Gastrocnemius medialis (tissue), 4 donors: Measurements from ENCODE around the gene PIGB. TPM values are rescaled to one million over a fixed set of nuclear protein-coding genes. Genes with fewer than 3 reads are reported as not detected.

Experiments
- ATAC-seq, 2 donors: fragments of 150-250 bp; one replicate each; pipeline ENCODE4 v1.9.1; 2016
- DNase-seq, 2 donors: peaks; one replicate each; pipeline ENCODE4 v3.0.0-alpha.2; 2019
- H3K27ac ChIP-seq, 4 donors: fragments of 200-600 bp; sonication (generic); 1 replicate in 1 of 4; 2 replicates in 3 of 4; pipeline ENCODE4 v1.5.1; 2016 to 2018; ENCODE audit warnings: mild to moderate bottlenecking in 2 of 4, moderate library complexity in 1 of 4
- H3K27me3 ChIP-seq, 3 donors: fragments of 200-600 bp; sonication (generic) in 2 of 3; 1 replicate in 1 of 3; 2 replicates in 2 of 3; pipeline versions ENCODE4 v1.5.1 to v1.6.0; 2016 to 2019; ENCODE audit warnings: mild to moderate bottlenecking in 1 of 3, moderate library complexity in 1 of 3
- H3K36me3 ChIP-seq, 2 donors: fragments of 200-600 bp; sonication (generic) in 1 of 2; one replicate each; pipeline ENCODE4 v1.5.1; 2017 to 2018
- H3K4me1 ChIP-seq, 2 donors: fragments of 200-600 bp; sonication (generic) in 1 of 2; one replicate each; pipeline ENCODE4 v1.5.1; 2016 to 2017; ENCODE audit warnings: mild to moderate bottlenecking in 2 of 2
- H3K4me3 ChIP-seq, 4 donors: fragments of 200-600 bp; sonication (generic) in 3 of 4; 1 replicate in 1 of 4; 2 replicates in 3 of 4; pipeline ENCODE4 v1.5.1; 2016 to 2019; ENCODE audit warnings: mild to moderate bottlenecking in 2 of 4
- H3K9me3 ChIP-seq, 3 donors: fragments of 200-600 bp; sonication (generic) in 2 of 3; 1 replicate in 1 of 3; 2 replicates in 2 of 3; pipeline ENCODE4 v1.5.1; 2016 to 2019
- POLR2A ChIP-seq, 2 donors: fragments of 450-650 bp; IDR thresholded peaks; one replicate each; pipeline ENCODE4 v1.6.1; 2017; ENCODE audit warnings: antibody characterized with exemption in 2 of 2, mild to moderate bottlenecking in 2 of 2, moderate library complexity in 2 of 2
- in situ Hi-C, 4 donors: fragments of 200-750 bp; cut with MboI; loops; one replicate each; pipeline versions ENCODE4 v1.15.0 to v1.8.0; 2017; ENCODE audit warnings: low sequenced_read_pairs in 4 of 4
- intact Hi-C: fragments of 100-400 bp; cut with DNase I; formaldehyde crosslinking; loops from one replicate; pipeline ENCODE4 v1.15.1; 2023; ENCODE audit warnings: low total_unique reads
- total RNA-seq, 4 donors: library from RNA; depleted of rRNA; stranded (reverse); fragments of >200 nt; gene quantifications; one replicate each; pipeline versions ENCODE4 v1.1.0 to v1.2.3, GENCODE V29; 2016
- TF ChIP-seq, protein P1 (sequence below), 5 experiments: fragments of 450-650 bp in 3 of 5; fragments of 200-600 bp in 2 of 5; sonication (generic) in 2 of 5; IDR thresholded peaks in 4 of 5; conservative IDR thresholded peaks in 1 of 5; 1 replicate in 4 of 5; 2 replicates in 1 of 5; pipeline ENCODE4 v1.5.1; 2016 to 2019; ENCODE audit warnings: antibody characterized with exemption in 5 of 5, mild to moderate bottlenecking in 3 of 5, moderate library complexity in 3 of 5

The PIGB gene
- total RNA-seq, 4 donors from 2014 or later: 1.2 to 22.9 (median 5.7) TPM

DNA sequence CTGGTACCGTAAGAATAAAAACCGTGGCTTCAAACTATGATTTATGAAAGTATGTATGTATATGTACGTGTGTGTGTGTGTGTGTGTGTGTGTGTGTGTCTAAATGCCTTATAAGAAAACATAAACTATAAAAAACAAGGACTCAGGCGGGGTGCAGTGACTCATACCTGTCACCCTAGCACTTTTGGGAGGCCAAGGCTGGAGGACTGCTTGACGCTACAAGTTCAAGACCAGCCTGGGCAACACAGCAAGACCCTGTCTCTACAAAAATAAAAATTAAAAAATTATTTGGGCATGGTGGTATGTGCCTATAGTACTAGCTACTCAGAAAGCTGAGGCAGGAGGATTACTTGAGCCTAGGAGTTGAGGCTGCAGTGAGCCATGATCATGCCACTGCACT, 60.1 kb downstream of the PIGB start:
- H3K27me3 ChIP-seq: no peaks in the 10 kb centered on the region
- H3K9me3 ChIP-seq: no peaks in the 10 kb centered on the region
- H3K36me3 ChIP-seq: peaks cover 0 to 57% of the 10 kb centered on the region in 2 donors
- no peak overlapping the region for H3K4me3 ChIP-seq
- ATAC-seq (no peak), DNase-seq (no peak)
- TF ChIP-seq POLR2A (IDR thresholded peaks at IDR 0.05): no peak
- TF ChIP-seq, protein P1, sequence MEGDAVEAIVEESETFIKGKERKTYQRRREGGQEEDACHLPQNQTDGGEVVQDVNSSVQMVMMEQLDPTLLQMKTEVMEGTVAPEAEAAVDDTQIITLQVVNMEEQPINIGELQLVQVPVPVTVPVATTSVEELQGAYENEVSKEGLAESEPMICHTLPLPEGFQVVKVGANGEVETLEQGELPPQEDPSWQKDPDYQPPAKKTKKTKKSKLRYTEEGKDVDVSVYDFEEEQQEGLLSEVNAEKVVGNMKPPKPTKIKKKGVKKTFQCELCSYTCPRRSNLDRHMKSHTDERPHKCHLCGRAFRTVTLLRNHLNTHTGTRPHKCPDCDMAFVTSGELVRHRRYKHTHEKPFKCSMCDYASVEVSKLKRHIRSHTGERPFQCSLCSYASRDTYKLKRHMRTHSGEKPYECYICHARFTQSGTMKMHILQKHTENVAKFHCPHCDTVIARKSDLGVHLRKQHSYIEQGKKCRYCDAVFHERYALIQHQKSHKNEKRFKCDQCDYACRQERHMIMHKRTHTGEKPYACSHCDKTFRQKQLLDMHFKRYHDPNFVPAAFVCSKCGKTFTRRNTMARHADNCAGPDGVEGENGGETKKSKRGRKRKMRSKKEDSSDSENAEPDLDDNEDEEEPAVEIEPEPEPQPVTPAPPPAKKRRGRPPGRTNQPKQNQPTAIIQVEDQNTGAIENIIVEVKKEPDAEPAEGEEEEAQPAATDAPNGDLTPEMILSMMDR (IDR thresholded peaks at IDR 0.05 in 4 of 5, conservative IDR thresholded peaks at IDR 0.05 in 1 of 5): no peak
- no peaks in the 10 kb centered on the region for H3K4me1 ChIP-seq
- no peak overlapping the region for H3K27ac ChIP-seq
- intact Hi-C loops (no loop called here), in situ Hi-C loops (no loop called here)

DNA sequence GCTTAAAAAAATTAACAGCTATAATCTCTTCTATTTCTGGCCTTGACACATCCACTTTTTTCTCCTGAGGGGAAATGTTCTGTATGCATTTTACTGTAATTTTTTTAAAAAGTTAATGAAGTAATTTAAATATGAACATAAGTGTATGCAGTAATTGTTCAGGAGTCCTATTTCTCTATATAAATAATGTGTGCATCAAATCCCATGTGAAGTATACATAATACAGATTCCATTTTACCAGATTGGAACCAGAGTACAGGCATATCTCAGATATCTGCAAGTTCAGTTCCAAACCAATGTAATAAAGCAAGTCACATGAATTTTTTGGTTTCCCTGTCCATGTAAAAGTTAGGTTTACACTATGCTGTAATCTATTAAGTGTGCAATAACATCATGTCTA, 62.6 kb downstream of the PIGB start:
- no peaks in the 10 kb centered on the region for H3K9me3 ChIP-seq
- in situ Hi-C loops: no loop called here
- no peaks in the 10 kb centered on the region for H3K27me3 ChIP-seq
- TF ChIP-seq POLR2A (IDR thresholded peaks at IDR 0.05): no peak
- TF ChIP-seq, protein P1 (IDR thresholded peaks at IDR 0.05 in 4 of 5, conservative IDR thresholded peaks at IDR 0.05 in 1 of 5): no peak
- H3K4me3 ChIP-seq: no peak overlapping the region
- H3K36me3 ChIP-seq: peaks cover 0 to 57% of the 10 kb centered on the region in 2 donors
- ATAC-seq (no peak), DNase-seq (no peak)
- intact Hi-C loops: no loop called here
- H3K27ac ChIP-seq: no peak overlapping the region
- H3K4me1 ChIP-seq: no peaks in the 10 kb centered on the region

DNA sequence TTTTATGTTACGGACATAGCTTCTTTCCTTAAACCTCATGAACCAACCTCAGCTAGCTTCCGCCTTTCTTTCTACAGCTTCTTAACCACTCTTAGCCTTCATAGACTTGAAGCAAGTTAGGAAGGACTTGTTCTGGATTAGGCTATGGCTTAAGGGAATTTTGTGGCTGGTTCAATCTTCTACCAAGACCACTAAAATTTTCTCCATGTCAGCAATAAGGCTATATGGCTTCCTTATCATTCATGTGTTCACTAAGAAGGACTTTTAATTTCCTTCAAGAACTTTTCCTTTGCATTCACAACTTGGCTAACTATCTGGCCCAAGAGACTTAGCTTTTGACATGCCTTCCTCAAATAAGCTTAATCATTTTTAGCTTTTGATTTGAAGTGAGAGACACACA, 64.7 kb downstream of the PIGB start:
- TF ChIP-seq, protein P1 (IDR thresholded peaks at IDR 0.05 in 4 of 5, conservative IDR thresholded peaks at IDR 0.05 in 1 of 5): no peak
- TF ChIP-seq POLR2A (IDR thresholded peaks at IDR 0.05): no peak
- Histone ChIP-seq H3K9me3 (no peaks in the 10 kb centered on the region), H3K36me3 (peaks cover 0 to 67% of the 10 kb centered on the region in 2 donors), H3K27me3 (no peaks in the 10 kb centered on the region), H3K4me3 (no peak overlapping the region), H3K27ac (no peak overlapping the region), H3K4me1 (peaks cover 6 to 7% of the 10 kb centered on the region in 2 donors)
- in situ Hi-C loops (no loop called here), intact Hi-C loops (no loop called here)
- DNase-seq (no peak), ATAC-seq (no peak)

DNA sequence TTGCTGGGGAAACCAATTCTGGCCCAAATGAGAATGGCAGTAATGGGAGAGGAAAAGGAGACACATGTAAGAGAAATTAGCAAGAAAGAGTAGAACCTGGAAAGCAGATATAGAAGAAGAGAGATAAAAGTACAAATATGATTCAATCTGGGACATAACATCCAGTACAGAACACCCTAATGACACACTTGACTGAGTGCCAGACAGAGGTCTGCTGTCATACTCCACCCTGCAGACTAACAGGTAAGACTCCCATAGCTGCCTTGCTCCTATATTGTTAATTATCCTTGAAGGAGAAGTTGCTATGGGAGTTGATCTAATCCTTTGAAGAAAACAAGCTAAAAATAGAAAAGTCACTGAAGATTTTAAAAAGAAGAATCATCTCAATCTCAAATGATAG, 68.0 kb downstream of the PIGB start:
- H3K4me1 ChIP-seq: peaks cover 13 to 15% of the 10 kb centered on the region in 2 donors
- in situ Hi-C loops (no loop called here), intact Hi-C loops (no loop called here)
- ATAC-seq (peak in 1 of 2 donors; percentile 54), DNase-seq (no peak)
- peaks cover 0 to 47% of the 10 kb centered on the region in 2 donors for H3K36me3 ChIP-seq
- TF ChIP-seq, protein P1 (IDR thresholded peaks at IDR 0.05 in 4 of 5, conservative IDR thresholded peaks at IDR 0.05 in 1 of 5): no peak
- no peak for TF ChIP-seq POLR2A (IDR thresholded peaks at IDR 0.05)
- no peaks in the 10 kb centered on the region for H3K9me3 ChIP-seq
- no peak overlapping the region for H3K4me3 ChIP-seq
- H3K27ac ChIP-seq: peak overlapping the region in 3 of 4 donors; percentile 12 to 73 (median 22)
- H3K27me3 ChIP-seq: no peaks in the 10 kb centered on the region

DNA sequence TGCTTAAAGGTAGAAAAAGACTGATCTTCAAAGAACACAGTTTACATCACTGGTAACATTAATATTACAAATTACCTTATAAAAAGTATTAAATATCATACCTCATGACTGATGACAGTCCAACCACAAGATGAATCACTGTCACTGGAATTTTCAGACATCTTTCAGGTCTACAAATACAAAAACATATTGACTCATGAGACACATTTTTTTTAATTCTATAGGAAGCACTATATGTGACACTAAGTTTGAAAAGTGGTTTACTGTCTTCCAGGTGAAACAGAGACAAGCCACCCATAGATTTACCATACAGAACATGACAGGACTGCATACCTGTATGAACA, 70.2 kb downstream of the PIGB start:
- no peaks in the 10 kb centered on the region for H3K9me3 ChIP-seq
- H3K36me3 ChIP-seq: peaks cover 0 to 31% of the 10 kb centered on the region in 2 donors
- in situ Hi-C loops: no loop called here
- ATAC-seq (peak; percentile 68 to 72), DNase-seq (no peak)
- peak overlapping the region; percentile 51 to 73 (median 62) for H3K27ac ChIP-seq
- intact Hi-C loops: no loop called here
- H3K4me1 ChIP-seq: peaks cover 19 to 22% of the 10 kb centered on the region in 2 donors
- H3K4me3 ChIP-seq: no peak overlapping the region
- TF ChIP-seq, protein P1 (IDR thresholded peaks at IDR 0.05 in 4 of 5, conservative IDR thresholded peaks at IDR 0.05 in 1 of 5): no peak
- TF ChIP-seq POLR2A (IDR thresholded peaks at IDR 0.05): no peak
- H3K27me3 ChIP-seq: no peaks in the 10 kb centered on the region
